CD4-positive, alpha-beta memory T cell (primary cell): ENCODE data around the gene USP13. TPM values are rescaled to one million over a fixed set of nuclear protein-coding genes. Genes with fewer than 3 reads are reported as not detected.
"Not testable (repeated sequence)": the region's sequence is repeated elsewhere in the genome, so short reads cannot be mapped to it uniquely, and the experiment has no call there.

Experiments used
- CTCF ChIA-PET: fragments of 350-600 bp; sonication (Branson Sonifier 250); formaldehyde crosslinking; loops from one replicate; lab custom pipeline; 2021; ENCODE audit warnings: inconsistent platforms; ENCODE audit not compliant: partially characterized antibody; lab: Charles Lee
- POLR2A ChIA-PET: fragments of 350-600 bp; sonication (Branson Sonifier 250); formaldehyde crosslinking; loops from one replicate; lab custom pipeline; 2021; ENCODE audit not compliant: partially characterized antibody; lab: Charles Lee
- DNase-seq, 5 donors: peaks; one replicate each; pipeline versions ENCODE4 v3.0.0 to v3.0.0-alpha.2; 2020 to 2022; ENCODE audit warnings: mixed read lengths in 1 of 5
- H3K27ac ChIP-seq: one replicate; pipeline ENCODE4 v1.7.0; 2013; ENCODE audit warnings: low read depth, low read length
- H3K27me3 ChIP-seq: 2 replicates; pipeline ENCODE4 v1.7.0; 2013; ENCODE audit warnings: mild to moderate bottlenecking, low read length, moderate library complexity; ENCODE audit not compliant: insufficient read depth
- H3K36me3 ChIP-seq: 2 replicates; pipeline ENCODE4 v1.7.0; 2013; ENCODE audit warnings: mild to moderate bottlenecking, low read length, moderate library complexity; ENCODE audit not compliant: insufficient read depth
- H3K4me1 ChIP-seq: 2 replicates; pipeline ENCODE4 v1.7.0; 2013; ENCODE audit warnings: mild to moderate bottlenecking, low read length, moderate library complexity; ENCODE audit not compliant: insufficient read depth
- H3K4me3 ChIP-seq, 2 donors: one replicate each; pipeline ENCODE4 v1.7.0; 2013; ENCODE audit warnings: low read length in 2 of 2, mild to moderate bottlenecking in 1 of 2
- H3K9me3 ChIP-seq, 2 donors: one replicate each; pipeline ENCODE4 v1.7.0; 2013; ENCODE audit warnings: low read length in 2 of 2, control low read depth in 1 of 2; ENCODE audit not compliant: control insufficient read depth in 1 of 2
- H3K27ac Mint-ChIP-seq, 7 donors: one replicate each; pipeline ENCODE4 v1.8.0; 2020 to 2021; ENCODE audit warnings: mixed read lengths in 7 of 7, mild to moderate bottlenecking in 6 of 7, inconsistent platforms in 3 of 7, moderate library complexity in 3 of 7
- H3K27me3 Mint-ChIP-seq, 2 donors: one replicate each; pipeline ENCODE4 v1.8.0; 2020 to 2021; ENCODE audit warnings: mixed read lengths in 2 of 2
- H3K36me3 Mint-ChIP-seq, 2 donors: one replicate each; pipeline ENCODE4 v1.8.0; 2020 to 2021; ENCODE audit warnings: mixed read lengths in 2 of 2, inconsistent platforms in 1 of 2, mild to moderate bottlenecking in 1 of 2
- H3K4me1 Mint-ChIP-seq, 4 donors: one replicate each; pipeline ENCODE4 v1.8.0; 2020 to 2021; ENCODE audit warnings: mixed read lengths in 4 of 4, mild to moderate bottlenecking in 1 of 4
- H3K4me3 Mint-ChIP-seq, 8 donors: one replicate each; pipeline ENCODE4 v1.8.0; 2020 to 2021; ENCODE audit warnings: mixed read lengths in 8 of 8, mild to moderate bottlenecking in 7 of 8, moderate library complexity in 6 of 8, inconsistent platforms in 3 of 8
- H3K9me3 Mint-ChIP-seq, 8 donors: one replicate each; pipeline ENCODE4 v1.8.0; 2020 to 2021; ENCODE audit warnings: mixed read lengths in 8 of 8, mild to moderate bottlenecking in 5 of 8, inconsistent platforms in 3 of 8, moderate library complexity in 1 of 8
- intact Hi-C: fragments of 100-400 bp; cut with micrococcal nuclease; formaldehyde crosslinking; loops from one replicate; pipeline ENCODE4 v1.15.1; 2023
- polyA plus RNA-seq, 2 donors: library from polyadenylated mRNA; unstranded; fragments of 300-500 nt; fragmentation: Illumina TruSeq; gene quantifications; one replicate each; pipeline ENCODE4 v1.2.3, GENCODE V29; 2021
- total RNA-seq, 2 experiments: library from RNA; stranded (reverse); gene quantifications; one replicate each; pipeline ENCODE4 v1.2.3, GENCODE V29; 2021

Gene USP13
- total and polyA plus RNA-seq, 4 experiments from 2014 or later, result 5.3 to 11.6 (median 9.6) TPM

GRCh38 chr3:179782841-179783240 lies 130.0 kb downstream of the USP13 start:
- H3K4me1 ChIP-seq, H3K4me3 Mint-ChIP-seq, H3K27me3 Mint-ChIP-seq, intact Hi-C loops, H3K36me3 ChIP-seq, H3K4me3 ChIP-seq, H3K27ac ChIP-seq, H3K9me3 ChIP-seq, CTCF ChIA-PET, H3K4me1 Mint-ChIP-seq, POLR2A ChIA-PET, DNase-seq, H3K27ac Mint-ChIP-seq, H3K9me3 Mint-ChIP-seq, H3K27me3 ChIP-seq: not testable (repeated sequence)
- peaks cover 51 to 67% of the 10 kb centered on the region in 2 donors for H3K36me3 Mint-ChIP-seq

GRCh38 chr3:179788996-179789395 lies 136.2 kb downstream of the USP13 start:
- H3K27me3 Mint-ChIP-seq, result no peaks in the 10 kb centered on the region
- H3K4me3 Mint-ChIP-seq, result no peak overlapping the region
- H3K36me3 Mint-ChIP-seq, result peaks cover 22 to 30% of the 10 kb centered on the region in 2 donors
- DNase-seq, result no peak
- H3K27me3 ChIP-seq, result no peaks in the 10 kb centered on the region
- H3K9me3 Mint-ChIP-seq, result no peaks in the 10 kb centered on the region
- no peak overlapping the region for H3K27ac ChIP-seq
- H3K36me3 ChIP-seq, result no peaks in the 10 kb centered on the region
- no peak overlapping the region for H3K27ac Mint-ChIP-seq
- H3K4me3 ChIP-seq, result no peak overlapping the region
- no peaks in the 10 kb centered on the region for H3K9me3 ChIP-seq
- POLR2A ChIA-PET, result no interaction called here
- H3K4me1 ChIP-seq, result no peaks in the 10 kb centered on the region
- no peaks in the 10 kb centered on the region for H3K4me1 Mint-ChIP-seq
- intact Hi-C loops, result no loop called here
- CTCF ChIA-PET, result no interaction called here

GRCh38 chr3:179791793-179792192 lies 139.0 kb downstream of the USP13 start:
- Mint-ChIP-seq H3K27me3 (no peaks in the 10 kb centered on the region), H3K9me3 (no peaks in the 10 kb centered on the region), H3K4me1 (peaks cover 0 to 4% (median under 1%) of the 10 kb centered on the region in 4 donors), H3K36me3 (peaks cover 10 to 18% of the 10 kb centered on the region in 2 donors), H3K27ac (no peak overlapping the region), H3K4me3 (no peak overlapping the region)
- no peak overlapping the region for H3K4me3 ChIP-seq
- H3K27ac ChIP-seq, result no peak overlapping the region
- POLR2A ChIA-PET, result no interaction called here
- H3K4me1 ChIP-seq, result no peaks in the 10 kb centered on the region
- no peaks in the 10 kb centered on the region for H3K9me3 ChIP-seq
- no peaks in the 10 kb centered on the region for H3K27me3 ChIP-seq
- no peak for DNase-seq
- no peaks in the 10 kb centered on the region for H3K36me3 ChIP-seq
- CTCF ChIA-PET, result no interaction called here
- intact Hi-C loops, result no loop called here

GRCh38 chr3:179794355-179794754 lies 141.5 kb downstream of the USP13 start:
- Histone ChIP-seq H3K27ac (no peak overlapping the region), H3K27me3 (no peaks in the 10 kb centered on the region), H3K4me1 (no peaks in the 10 kb centered on the region), H3K4me3 (no peak overlapping the region), H3K36me3 (no peaks in the 10 kb centered on the region), H3K9me3 (no peaks in the 10 kb centered on the region)
- H3K36me3 Mint-ChIP-seq, result peaks cover 0 to 4% of the 10 kb centered on the region in 2 donors
- ChIA-PET CTCF (no interaction called here), POLR2A (no interaction called here)
- no peaks in the 10 kb centered on the region for H3K9me3 Mint-ChIP-seq
- H3K27ac Mint-ChIP-seq, result no peak overlapping the region
- H3K27me3 Mint-ChIP-seq, result no peaks in the 10 kb centered on the region
- intact Hi-C loops, result no loop called here
- no peak overlapping the region for H3K4me3 Mint-ChIP-seq
- DNase-seq, result no peak
- H3K4me1 Mint-ChIP-seq, result peaks cover 0 to 4% (median under 1%) of the 10 kb centered on the region in 4 donors

GRCh38 chr3:179796421-179796820 lies 143.6 kb downstream of the USP13 start:
- Mint-ChIP-seq H3K4me3 (no peak overlapping the region), H3K4me1 (peaks cover 0 to 4% (median under 1%) of the 10 kb centered on the region in 4 donors), H3K27ac (no peak overlapping the region), H3K27me3 (no peaks in the 10 kb centered on the region), H3K9me3 (no peaks in the 10 kb centered on the region), H3K36me3 (no peaks in the 10 kb centered on the region)
- no peak overlapping the region for H3K27ac ChIP-seq
- ChIA-PET CTCF (no interaction called here), POLR2A (no interaction called here)
- H3K36me3 ChIP-seq, result no peaks in the 10 kb centered on the region
- no peaks in the 10 kb centered on the region for H3K4me1 ChIP-seq
- no peak overlapping the region for H3K4me3 ChIP-seq
- intact Hi-C loops, result no loop called here
- DNase-seq, result no peak
- H3K27me3 ChIP-seq, result no peaks in the 10 kb centered on the region
- no peaks in the 10 kb centered on the region for H3K9me3 ChIP-seq

- Histone ChIP-seq H3K4me1 (no peaks in the 10 kb centered on the region), H3K9me3 (no peaks in the 10 kb centered on the region), H3K27ac (no peak overlapping the region), H3K4me3 (no peak overlapping the region), H3K27me3 (no peaks in the 10 kb centered on the region), H3K36me3 (no peaks in the 10 kb centered on the region)
- Mint-ChIP-seq H3K36me3 (no peaks in the 10 kb centered on the region), H3K4me1 (peaks cover 0 to 4% (median under 1%) of the 10 kb centered on the region in 4 donors), H3K9me3 (no peaks in the 10 kb centered on the region), H3K27ac (no peak overlapping the region), H3K27me3 (no peaks in the 10 kb centered on the region), H3K4me3 (no peak overlapping the region)
- DNase-seq, result no peak
- ChIA-PET CTCF (interaction anchor here (0.5 to 1.1 kb wide), 2 partner anchors 13 to 147 kb away, joined by 3 read pairs; no protein-coding TSS in a partner anchor), POLR2A (no interaction called here)
- intact Hi-C loops, result no loop called here
Measured at GRCh38 chr3:179797192-179797591, 144.4 kb downstream of the USP13 start.

- H3K4me3 ChIP-seq, result no peak overlapping the region
- ChIA-PET CTCF (no interaction called here), POLR2A (no interaction called here)
- no peaks in the 10 kb centered on the region for H3K9me3 ChIP-seq
- H3K27ac Mint-ChIP-seq, result no peak overlapping the region
- intact Hi-C loops, result no loop called here
- H3K4me1 Mint-ChIP-seq, result peaks cover 0 to 1% (median under 1%) of the 10 kb centered on the region in 4 donors
- H3K27ac ChIP-seq, result no peak overlapping the region
- H3K27me3 ChIP-seq, result no peaks in the 10 kb centered on the region
- H3K4me1 ChIP-seq, result no peaks in the 10 kb centered on the region
- no peak for DNase-seq
- no peaks in the 10 kb centered on the region for H3K36me3 Mint-ChIP-seq
- no peaks in the 10 kb centered on the region for H3K9me3 Mint-ChIP-seq
- H3K36me3 ChIP-seq, result no peaks in the 10 kb centered on the region
- no peak overlapping the region for H3K4me3 Mint-ChIP-seq
- peaks cover 1 to 10% of the 10 kb centered on the region in 2 donors for H3K27me3 Mint-ChIP-seq
Measured at GRCh38 chr3:179801263-179801662, 148.4 kb downstream of the USP13 start.

GRCh38 chr3:179801856-179802255 lies 149.0 kb downstream of the USP13 start:
- Mint-ChIP-seq H3K36me3 (no peaks in the 10 kb centered on the region), H3K27me3 (peaks cover 1 to 11% of the 10 kb centered on the region in 2 donors)
- no peak overlapping the region for H3K4me3 ChIP-seq

More at GRCh38 chr3:179801856-179802255, 149.0 kb downstream of the USP13 start:
- Histone ChIP-seq H3K4me1 (no peaks in the 10 kb centered on the region), H3K36me3 (no peaks in the 10 kb centered on the region), H3K27me3 (no peaks in the 10 kb centered on the region), H3K27ac (no peak overlapping the region), H3K9me3 (no peaks in the 10 kb centered on the region)
- no peak for DNase-seq
- H3K4me3 Mint-ChIP-seq, result no peak overlapping the region
- H3K4me1 Mint-ChIP-seq, result peaks cover 0 to 1% (median 0%) of the 10 kb centered on the region in 4 donors
- CTCF ChIA-PET, result no interaction called here
- intact Hi-C loops, result no loop called here
- POLR2A ChIA-PET, result no interaction called here
- no peak overlapping the region for H3K27ac Mint-ChIP-seq
- no peaks in the 10 kb centered on the region for H3K9me3 Mint-ChIP-seq
